OCI-LY3 (cell line): Measurements from ENCODE around the gene TESMIN.

ENCODE experiments used
- H2AFZ ChIP-seq: fragments of 200-600, 300-600 bp; shearing (Covaris generic); 2 replicates; pipeline ENCODE4 v1.6.0; 2014; ENCODE audit warnings: antibody characterized with exemption, low read depth, low read length
- H3K27ac ChIP-seq: fragments of 200-600, 300-600 bp; sonication (generic); 2 replicates; pipeline ENCODE4 v1.5.1; 2014; ENCODE audit warnings: mild to moderate bottlenecking, low read length, moderate library complexity, mixed read lengths
- H3K27me3 ChIP-seq: fragments of 200-600, 300-600 bp; sonication (generic); 2 replicates; pipeline ENCODE4 v1.6.1; 2014; ENCODE audit warnings: low read depth, low read length, mixed read lengths
- H3K36me3 ChIP-seq: fragments of 200-600, 300-600 bp; sonication (generic); replicated peaks from 2 replicates; pipeline ENCODE3; 2014; ENCODE audit warnings: low read depth, low read length, mixed read lengths
- H3K4me1 ChIP-seq: fragments of 300-600, 200-600 bp; sonication (generic); 2 replicates; pipeline ENCODE4 v1.6.1; 2014; ENCODE audit warnings: low read length, mixed read lengths
- H3K4me2 ChIP-seq: fragments of 200-600, 300-600 bp; sonication (generic); 2 replicates; pipeline ENCODE4 v1.6.1; 2014; ENCODE audit warnings: low read length, mixed read lengths
- H3K4me3 ChIP-seq: fragments of 300-600, 200-600 bp; sonication (generic); 2 replicates; pipeline ENCODE4 v1.5.1; 2014; ENCODE audit warnings: antibody characterized with exemption, mild to moderate bottlenecking, low read length, moderate library complexity
- H3K79me2 ChIP-seq: fragments of 300-600, 200-600 bp; shearing (Covaris generic); 2 replicates; pipeline ENCODE4 v1.6.1; 2014; ENCODE audit warnings: mild to moderate bottlenecking, low read length, mixed read lengths
- H3K9ac ChIP-seq: fragments of 300-600, 200-600 bp; shearing (Covaris generic); 2 replicates; pipeline ENCODE4 v1.6.0; 2014; ENCODE audit warnings: mild to moderate bottlenecking, low read length, moderate library complexity
- H3K9me3 ChIP-seq: fragments of 200-600, 300-600 bp; shearing (Covaris generic); 2 replicates; pipeline ENCODE4 v1.6.1; 2014; ENCODE audit warnings: low read length, mixed read lengths; ENCODE audit not compliant: insufficient read depth
- H4K20me1 ChIP-seq: fragments of 200-600, 300-600 bp; sonication (generic); 2 replicates; pipeline ENCODE4 v1.6.1; 2016; ENCODE audit warnings: low read length, mixed read lengths; ENCODE audit not compliant: insufficient read depth
- CTCF ChIP-seq: fragments of 200-600, 300-600 bp; sonication (generic); IDR thresholded peaks from 2 replicates; pipeline ENCODE4 v1.5.1; 2014; ENCODE audit warnings: antibody characterized with exemption, low read length, low read depth
- EZH2phosphoT487 ChIP-seq: fragments of 200-600 bp; shearing (Covaris generic); IDR thresholded peaks from 2 replicates; pipeline ENCODE4 v1.6.1; 2018; ENCODE audit warnings: antibody characterized with exemption, mixed run types, low read depth

The TESMIN gene

GRCh38 chr11:68773521-68774193 lies 22.3 kb upstream of the TESMIN start:
- Histone ChIP-seq H3K9me3 (no peaks in the 10 kb centered on the region), H3K4me2 (no peak overlapping the region), H3K4me1 (no peaks in the 10 kb centered on the region), H3K4me3 (no peak overlapping the region), H3K9ac (no peak overlapping the region), H2AFZ (no peak overlapping the region), H3K36me3 (no peaks in the 10 kb centered on the region), H4K20me1 (no peaks in the 10 kb centered on the region), H3K27me3 (peaks cover 13% of the 10 kb centered on the region; the same call in 1 of the 2 replicates), H3K79me2 (no peaks in the 10 kb centered on the region), H3K27ac (no peak overlapping the region)
- no peak for TF ChIP-seq EZH2phosphoT487
- TF ChIP-seq CTCF: no peak

GRCh38 chr11:68772936-68773335 lies 21.6 kb upstream of the TESMIN start:
- no peak for TF ChIP-seq CTCF
- no peak for TF ChIP-seq EZH2phosphoT487
- H3K4me2 ChIP-seq: no peak overlapping the region
- no peaks in the 10 kb centered on the region for H3K79me2 ChIP-seq
- no peaks in the 10 kb centered on the region for H4K20me1 ChIP-seq
- H3K27me3 ChIP-seq: peaks cover 13% of the 10 kb centered on the region; the same call in 1 of the 2 replicates
- H3K36me3 ChIP-seq: no peaks in the 10 kb centered on the region
- no peaks in the 10 kb centered on the region for H3K4me1 ChIP-seq
- H3K27ac ChIP-seq: no peak overlapping the region
- H3K9me3 ChIP-seq: no peaks in the 10 kb centered on the region
- H3K4me3 ChIP-seq: no peak overlapping the region
- no peak overlapping the region for H3K9ac ChIP-seq
- no peak overlapping the region for H2AFZ ChIP-seq

GRCh38 chr11:68770781-68771180 lies 19.5 kb upstream of the TESMIN start:
- H3K9ac ChIP-seq: no peak overlapping the region
- H3K27me3 ChIP-seq: peaks cover 11% of the 10 kb centered on the region; the same call in 1 of the 2 replicates
- no peaks in the 10 kb centered on the region for H4K20me1 ChIP-seq
- no peak overlapping the region for H2AFZ ChIP-seq
- H3K36me3 ChIP-seq: no peaks in the 10 kb centered on the region
- H3K79me2 ChIP-seq: no peaks in the 10 kb centered on the region
- H3K4me2 ChIP-seq: no peak overlapping the region
- no peak for TF ChIP-seq CTCF
- TF ChIP-seq EZH2phosphoT487: no peak
- no peak overlapping the region for H3K4me3 ChIP-seq
- no peaks in the 10 kb centered on the region for H3K9me3 ChIP-seq
- no peak overlapping the region for H3K27ac ChIP-seq
- no peaks in the 10 kb centered on the region for H3K4me1 ChIP-seq

GRCh38 chr11:68767672-68768071 lies 16.4 kb upstream of the TESMIN start:
- TF ChIP-seq CTCF (no peak), EZH2phosphoT487 (no peak)
- no peak overlapping the region for H3K4me2 ChIP-seq
- no peaks in the 10 kb centered on the region for H4K20me1 ChIP-seq
- no peaks in the 10 kb centered on the region for H3K4me1 ChIP-seq
- H3K4me3 ChIP-seq: no peak overlapping the region
- peaks cover 9% of the 10 kb centered on the region; the same call in 1 of the 2 replicates for H3K27me3 ChIP-seq
- no peak overlapping the region for H3K27ac ChIP-seq
- no peaks in the 10 kb centered on the region for H3K79me2 ChIP-seq
- H3K9me3 ChIP-seq: no peaks in the 10 kb centered on the region
- H3K9ac ChIP-seq: no peak overlapping the region
- no peak overlapping the region for H2AFZ ChIP-seq
- H3K36me3 ChIP-seq: no peaks in the 10 kb centered on the region
